Dermis blood vessel endothelial cell (primary cell): ENCODE measurements around the gene ARPIN. TPM values are rescaled to one million over a fixed set of nuclear protein-coding genes. Genes with fewer than 3 reads are reported as not detected.
"Not testable (repeated sequence)": the region's sequence is repeated elsewhere in the genome, so short reads cannot be mapped to it uniquely, and the experiment has no call there.

Experiments used
- DNase-seq: peaks from one replicate; pipeline ENCODE4 v3.0.0; 2010
- total RNA-seq: library from RNA; depleted of rRNA; stranded (reverse); fragments of >200 nt; gene quantifications from 2 replicates; pipeline ENCODE4 v1.2.3, GENCODE V29; 2014

Gene ARPIN
- total RNA-seq, 1 donor from 2014 or later: 15.7 TPM

- DNase-seq: no peak
These were observed 36.2 kb downstream of the ARPIN start for GRCh38 chr15:89876396-89877082.

GRCh38 chr15:89875741-89876140, 37.0 kb downstream of the ARPIN start:
- DNase-seq: no peak

GRCh38 chr15:89874926-89875564, 37.7 kb downstream of the ARPIN start:
- peak; percentile 84 for DNase-seq

DNA sequence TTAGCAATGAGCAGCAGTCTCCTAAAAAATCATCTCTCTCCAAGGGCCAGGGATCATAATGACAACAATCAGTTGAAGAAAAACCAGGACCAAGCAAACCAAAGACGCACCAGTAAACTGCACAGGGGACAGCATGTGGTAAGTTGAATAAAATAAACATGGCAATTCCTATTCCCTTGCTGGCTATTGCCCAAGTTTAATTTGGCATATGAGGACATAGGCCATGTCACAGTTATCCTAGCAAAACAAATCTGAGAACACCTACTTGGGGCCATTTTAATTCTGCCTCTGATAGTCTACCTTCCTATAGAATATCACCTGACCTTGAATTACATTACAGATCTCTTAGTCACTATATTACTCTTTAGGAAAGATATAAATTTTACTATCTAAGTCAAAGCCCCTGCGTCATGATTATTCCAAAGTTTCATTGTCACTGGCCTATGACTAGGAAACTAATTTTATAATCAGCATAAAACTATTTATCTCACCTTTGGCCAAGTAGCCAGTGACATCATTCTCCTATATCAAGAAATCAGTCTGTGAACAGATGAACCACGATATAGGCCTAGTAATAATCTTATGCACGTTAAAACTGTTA, 42.0 kb downstream of the ARPIN start:
- no peak for DNase-seq

DNA sequence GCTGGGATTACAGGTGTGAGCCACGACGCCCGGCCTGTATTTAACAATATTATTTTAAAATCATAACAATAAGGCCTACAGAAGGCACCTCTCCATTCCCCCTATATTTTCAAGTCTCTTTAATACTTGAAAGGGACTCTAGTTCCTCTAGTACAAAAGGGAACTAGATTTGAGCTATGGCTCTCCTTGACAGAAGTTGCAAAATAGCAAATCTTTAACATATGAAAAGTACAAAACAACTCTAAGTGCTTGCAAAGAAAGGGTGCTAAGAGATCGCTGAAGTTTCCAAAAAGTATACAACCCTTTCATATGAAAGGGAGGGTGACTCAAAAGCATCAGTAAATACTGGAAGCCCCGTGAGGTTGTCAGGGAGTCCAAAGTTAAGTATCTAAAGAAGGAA, 42.7 kb downstream of the ARPIN start:
- no peak for DNase-seq

- DNase-seq: not testable (repeated sequence)
These were observed 43.3 kb downstream of the ARPIN start for GRCh38 chr15:89869490-89869889.

DNA sequence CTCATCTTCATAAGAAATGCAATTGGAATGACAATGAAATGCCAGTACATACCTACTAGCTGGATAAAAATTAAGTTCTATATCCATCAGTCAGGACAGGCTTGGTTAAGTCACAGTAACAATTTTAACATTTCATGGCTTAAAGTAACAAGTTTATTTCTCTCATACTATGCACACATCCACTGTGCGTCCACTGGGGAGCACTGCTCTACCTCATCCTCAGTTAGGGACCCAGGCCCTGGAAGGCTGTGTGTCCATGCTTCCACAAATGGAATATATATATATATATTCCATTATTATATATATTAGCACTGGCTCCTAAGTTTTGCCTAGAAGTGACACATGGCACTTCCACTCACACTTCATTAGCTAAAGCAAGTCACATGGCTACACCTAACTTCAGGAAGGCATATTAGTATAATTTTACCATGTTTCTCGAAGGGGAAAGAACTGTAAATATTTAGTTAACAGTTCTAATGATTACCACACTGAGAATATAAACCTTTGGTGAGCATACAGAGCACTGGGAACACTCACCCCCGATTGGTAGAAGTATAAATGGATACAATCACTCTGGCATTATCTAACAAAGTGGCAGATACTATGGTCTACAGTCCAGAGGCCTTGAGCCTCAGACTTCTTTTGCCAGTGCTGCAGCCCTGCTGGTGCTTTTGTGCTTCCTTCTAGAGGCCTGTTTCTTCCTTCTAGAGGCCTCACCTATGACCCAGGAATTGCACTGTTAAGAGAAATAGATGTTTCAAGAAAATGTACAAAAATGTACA, 47.6 kb downstream of the ARPIN start:
- no peak for DNase-seq

DNA sequence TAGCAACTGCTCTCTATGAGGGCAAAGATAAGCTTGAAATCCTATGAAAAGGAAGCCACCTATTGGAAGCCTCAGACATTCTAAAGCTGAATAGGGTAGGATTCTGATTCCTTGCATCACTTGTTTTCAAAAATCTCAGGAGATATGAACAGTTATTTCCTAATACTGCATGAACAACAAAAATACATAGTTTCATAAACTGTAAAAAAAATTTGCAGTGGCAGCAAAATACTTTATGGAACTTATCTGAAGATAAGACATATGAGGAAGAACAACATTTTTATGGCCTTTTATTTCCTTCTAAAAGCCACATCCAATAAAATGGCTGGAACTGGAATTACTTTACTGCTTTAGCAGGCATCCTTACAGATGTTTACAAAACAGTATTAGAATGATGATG, 48.8 kb downstream of the ARPIN start:
- DNase-seq: no peak

GRCh38 chr15:89860891-89861290, 51.9 kb downstream of the ARPIN start:
- DNase-seq: no peak

DNA sequence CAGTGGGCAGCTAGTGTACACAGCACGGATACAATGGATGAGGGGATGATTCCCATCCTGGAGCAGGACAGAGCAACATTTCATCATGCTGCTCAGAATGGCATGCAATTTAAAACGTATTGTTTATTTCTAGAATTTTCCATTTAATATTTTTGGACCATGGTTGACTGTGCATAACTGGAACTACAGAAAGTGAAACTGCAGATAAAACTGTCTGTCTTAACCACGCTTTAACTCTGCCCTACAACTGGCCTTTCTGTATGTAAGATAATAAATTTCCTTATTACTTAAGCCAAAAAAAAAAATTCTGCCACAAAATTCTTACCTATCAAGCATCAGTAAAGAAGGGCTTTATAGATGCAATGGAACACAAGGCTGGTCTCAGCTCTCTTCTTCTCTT, 52.3 kb downstream of the ARPIN start:
- DNase-seq: no peak

- DNase-seq: no peak
These were observed 53.9 kb downstream of the ARPIN start for GRCh38 chr15:89858661-89859458.

DNA sequence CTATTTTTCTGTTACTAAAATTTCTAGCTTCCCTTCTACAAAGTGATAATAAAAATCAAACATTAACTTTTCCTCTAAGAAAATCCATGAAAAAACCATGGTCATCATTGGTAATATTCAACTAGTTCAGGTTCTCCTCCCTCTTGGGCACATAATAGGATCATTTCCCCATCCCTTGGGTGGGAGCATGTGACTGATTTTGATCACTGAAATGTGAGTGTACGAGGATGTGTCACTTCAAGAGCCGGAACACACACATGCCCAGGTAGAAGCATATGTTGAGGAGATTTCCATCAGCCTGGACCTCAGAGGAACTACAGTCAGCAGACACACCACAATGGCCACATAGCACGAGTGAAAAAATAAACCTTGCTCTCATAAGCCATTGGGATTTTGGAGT, 55.1 kb downstream of the ARPIN start:
- no peak for DNase-seq

DNA sequence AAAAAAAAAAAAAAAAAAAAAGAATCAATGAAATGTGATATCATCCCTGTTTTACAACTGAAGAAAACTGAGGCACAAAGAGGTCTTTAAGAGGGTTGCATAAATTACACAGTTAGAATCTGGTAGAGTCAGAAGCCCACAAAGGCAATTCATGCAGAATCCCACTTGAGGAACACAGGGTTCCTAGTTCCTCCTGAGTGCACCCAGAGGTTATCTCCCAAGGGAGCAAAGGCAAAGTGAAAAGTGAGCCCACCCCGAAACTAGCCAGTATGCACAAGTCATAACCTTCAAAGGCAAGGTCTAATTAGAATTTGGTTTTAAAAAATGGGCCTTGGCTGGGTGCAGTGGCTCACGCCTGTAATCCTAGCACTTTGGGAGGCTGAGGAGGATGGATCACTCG, 56.8 kb downstream of the ARPIN start:
- no peak for DNase-seq

GRCh38 chr15:89854863-89855262, 57.9 kb downstream of the ARPIN start:
- not testable (repeated sequence) for DNase-seq

- DNase-seq: no peak
These were observed 60.3 kb downstream of the ARPIN start for GRCh38 chr15:89852342-89852995.

DNA sequence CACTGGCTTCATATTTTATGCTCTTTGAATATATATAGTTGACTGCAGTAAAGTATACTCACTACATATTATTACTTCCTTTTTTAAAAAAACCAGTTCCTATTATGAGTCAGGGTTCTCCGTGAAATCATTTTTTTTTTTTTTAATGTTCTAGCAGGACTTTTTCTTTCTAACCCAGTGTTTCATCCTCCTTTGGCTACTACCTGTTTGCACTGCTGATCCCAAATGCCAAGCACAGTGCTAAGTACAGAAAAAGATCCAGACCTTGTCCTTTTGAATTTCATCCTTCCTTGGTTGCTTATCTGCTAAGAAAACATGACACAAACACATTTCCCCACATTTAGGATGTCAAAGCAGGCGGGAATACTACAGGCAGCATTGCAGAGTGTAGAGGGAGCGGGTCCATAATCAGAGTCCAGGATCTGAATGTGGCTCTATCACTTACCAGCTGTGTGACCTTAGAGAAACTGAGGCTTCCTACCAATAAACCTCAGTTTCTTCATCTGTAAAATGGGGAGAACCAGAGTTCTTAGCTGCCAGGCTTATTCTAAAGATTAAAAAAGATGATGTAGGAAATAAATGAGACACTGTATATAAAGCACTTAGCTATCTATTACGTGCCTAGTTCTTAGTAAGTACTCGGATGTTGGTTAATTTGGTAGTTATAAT, 60.9 kb downstream of the ARPIN start:
- DNase-seq: peak; percentile 45

DNA sequence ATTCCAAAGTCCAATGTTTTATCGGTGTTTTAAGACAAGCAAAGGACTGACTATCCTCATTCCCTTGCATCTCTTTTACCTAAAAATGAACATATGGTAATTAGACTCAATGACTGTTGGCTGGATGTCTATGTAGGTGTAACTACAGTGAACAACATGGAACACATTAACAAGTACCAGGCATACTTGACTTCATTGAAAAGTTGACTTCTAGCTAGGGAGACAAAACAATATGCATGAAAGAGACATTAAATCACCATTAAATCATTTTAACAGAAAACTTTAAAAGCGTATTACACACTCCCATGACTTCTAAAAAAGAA, 63.8 kb downstream of the ARPIN start:
- no peak for DNase-seq

DNA sequence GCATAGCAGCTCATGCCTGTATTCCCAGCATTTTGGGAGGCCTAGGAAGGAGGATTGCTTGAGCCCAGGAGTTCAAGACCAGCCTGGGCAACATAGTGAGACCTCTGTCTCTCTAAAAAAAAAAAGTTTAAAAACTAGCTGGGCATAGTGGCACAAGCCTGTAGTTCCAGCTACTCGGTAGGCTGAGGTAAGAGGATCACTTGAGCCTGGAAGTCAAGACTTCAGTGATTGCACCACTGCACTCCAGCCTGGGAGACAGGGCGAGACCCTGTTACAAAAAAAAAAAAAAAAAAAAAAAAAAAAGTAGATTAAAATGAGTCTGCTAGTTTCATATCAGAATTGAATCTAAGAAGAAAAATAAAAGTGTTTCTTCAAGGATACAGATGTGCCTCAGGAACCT, 65.7 kb downstream of the ARPIN start:
- DNase-seq: no peak

GRCh38 chr15:89845305-89845893, 67.4 kb downstream of the ARPIN start:
- peak; percentile 75 for DNase-seq
